Choroid plexus epithelial cell (primary cell): ENCODE results near the gene CYP1B1.
"Not testable (repeated sequence)": the region's sequence is repeated elsewhere in the genome, so short reads cannot be mapped to it uniquely, and the experiment has no call there.

Experiments
- DNase-seq: peaks from one replicate; pipeline ENCODE4 v3.0.0-alpha.2; 2010; ENCODE audit warnings: low read depth
- H3K4me3 ChIP-seq: 2 replicates; pipeline ENCODE4 v1.5.1; 2011; ENCODE audit warnings: low read depth, mild to moderate bottlenecking, control low read depth, low read length, moderate library complexity
- TF ChIP-seq, protein P1 (sequence below): conservative IDR thresholded peaks from 2 replicates; pipeline ENCODE4 v1.5.1; 2011; ENCODE audit warnings: low read depth, mild to moderate bottlenecking, control low read depth, inconsistent platforms, low read length, moderate library complexity

The CYP1B1 gene

DNA sequence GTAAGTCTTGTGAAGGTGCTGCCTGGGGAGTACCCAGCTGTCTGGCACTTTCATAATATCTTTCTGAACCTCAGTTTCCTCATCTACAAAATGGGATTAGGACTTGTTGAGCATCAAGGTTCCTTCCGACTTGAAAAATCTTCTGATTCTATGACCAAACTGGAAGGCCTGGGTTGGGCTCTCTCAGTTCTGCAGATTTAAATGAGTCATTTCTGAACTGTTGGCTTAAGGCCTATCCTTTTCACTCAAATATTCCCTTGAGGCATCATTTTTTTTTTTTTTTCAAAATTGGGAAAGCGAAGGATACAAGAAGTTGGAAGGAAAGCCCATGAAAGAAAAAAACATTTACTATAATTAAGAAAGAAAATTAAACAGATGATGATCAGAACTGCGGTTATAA is 40.8 kb upstream of the CYP1B1 start:
- no peak overlapping the region for H3K4me3 ChIP-seq
- DNase-seq: peak; percentile 84
- TF ChIP-seq, protein P1, sequence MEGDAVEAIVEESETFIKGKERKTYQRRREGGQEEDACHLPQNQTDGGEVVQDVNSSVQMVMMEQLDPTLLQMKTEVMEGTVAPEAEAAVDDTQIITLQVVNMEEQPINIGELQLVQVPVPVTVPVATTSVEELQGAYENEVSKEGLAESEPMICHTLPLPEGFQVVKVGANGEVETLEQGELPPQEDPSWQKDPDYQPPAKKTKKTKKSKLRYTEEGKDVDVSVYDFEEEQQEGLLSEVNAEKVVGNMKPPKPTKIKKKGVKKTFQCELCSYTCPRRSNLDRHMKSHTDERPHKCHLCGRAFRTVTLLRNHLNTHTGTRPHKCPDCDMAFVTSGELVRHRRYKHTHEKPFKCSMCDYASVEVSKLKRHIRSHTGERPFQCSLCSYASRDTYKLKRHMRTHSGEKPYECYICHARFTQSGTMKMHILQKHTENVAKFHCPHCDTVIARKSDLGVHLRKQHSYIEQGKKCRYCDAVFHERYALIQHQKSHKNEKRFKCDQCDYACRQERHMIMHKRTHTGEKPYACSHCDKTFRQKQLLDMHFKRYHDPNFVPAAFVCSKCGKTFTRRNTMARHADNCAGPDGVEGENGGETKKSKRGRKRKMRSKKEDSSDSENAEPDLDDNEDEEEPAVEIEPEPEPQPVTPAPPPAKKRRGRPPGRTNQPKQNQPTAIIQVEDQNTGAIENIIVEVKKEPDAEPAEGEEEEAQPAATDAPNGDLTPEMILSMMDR: no peak

DNA sequence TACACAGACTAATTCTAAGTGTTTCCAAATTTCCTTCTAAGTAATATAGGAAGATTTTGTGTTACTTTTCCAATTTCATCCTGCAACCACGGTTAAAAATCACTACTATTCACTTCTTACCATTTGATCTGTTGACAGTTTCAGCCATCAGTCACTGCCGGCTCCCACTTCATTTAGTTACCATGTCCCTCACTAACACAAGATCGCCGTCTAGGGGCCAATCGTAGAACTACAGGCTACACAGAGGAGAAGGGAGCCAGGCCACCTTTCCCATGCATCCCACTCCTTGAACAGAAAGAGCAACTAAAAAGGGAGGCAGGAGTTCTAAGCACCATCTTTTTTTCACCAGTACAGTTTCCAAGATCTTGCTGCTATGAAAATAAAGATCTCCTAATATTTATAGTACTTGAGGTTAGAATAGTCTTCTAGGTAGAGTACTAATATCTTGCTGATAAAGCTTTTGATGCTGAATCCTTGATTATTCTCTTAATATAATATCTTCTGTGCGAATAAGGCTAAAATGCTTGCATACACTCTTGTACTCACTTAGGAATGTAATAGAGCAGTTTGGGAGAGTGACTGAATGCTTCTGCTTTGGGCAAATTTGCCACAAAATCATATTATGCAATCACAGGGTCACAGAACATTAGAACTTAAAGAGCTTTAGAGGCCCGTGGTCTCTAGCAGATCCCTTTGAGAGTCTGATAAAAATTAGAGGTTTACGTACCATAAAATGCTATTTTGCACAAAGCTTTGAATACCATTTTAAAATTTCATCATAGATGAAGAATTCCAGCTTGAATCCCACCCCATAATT is 39.5 kb upstream of the CYP1B1 start:
- peak; percentile 90 for DNase-seq
- H3K4me3 ChIP-seq: no peak overlapping the region
- TF ChIP-seq, protein P1: peak; percentile 100

DNA sequence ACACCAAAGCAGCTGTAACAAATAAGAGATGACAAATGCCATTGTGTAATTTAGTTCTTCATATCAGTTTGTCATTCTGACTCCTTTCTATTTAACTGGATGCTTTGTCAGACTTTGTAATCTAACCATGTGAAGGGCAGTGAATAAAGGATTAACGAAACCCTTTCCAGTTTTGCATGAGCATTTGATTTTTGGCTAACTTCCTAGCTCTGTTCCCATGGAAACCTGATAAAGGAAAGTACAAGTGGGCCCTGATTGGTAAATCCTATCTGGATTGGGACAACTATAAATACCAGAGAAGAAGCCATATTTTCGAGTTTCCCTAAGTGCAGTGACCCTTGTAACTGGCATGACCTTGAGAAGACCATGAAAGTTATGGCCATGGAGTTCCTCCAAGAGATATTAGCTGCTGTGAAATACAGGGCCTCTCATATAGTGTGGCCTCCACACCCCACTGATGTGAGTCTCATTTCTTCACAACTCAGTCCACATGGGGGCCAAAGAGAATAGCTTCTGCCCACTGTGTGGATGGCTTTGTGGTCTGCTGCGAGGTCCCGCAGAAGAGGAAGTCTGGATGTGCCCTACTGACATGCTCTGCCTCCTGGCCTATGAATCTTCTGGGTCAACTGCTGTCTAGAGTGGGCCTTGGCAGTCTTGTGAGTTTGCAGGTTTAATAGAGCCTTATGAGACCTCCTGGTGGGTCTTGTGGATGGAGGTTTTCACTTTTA is 38.2 kb upstream of the CYP1B1 start:
- H3K4me3 ChIP-seq: no peak overlapping the region
- TF ChIP-seq, protein P1: no peak
- DNase-seq: peak; percentile 89

DNA sequence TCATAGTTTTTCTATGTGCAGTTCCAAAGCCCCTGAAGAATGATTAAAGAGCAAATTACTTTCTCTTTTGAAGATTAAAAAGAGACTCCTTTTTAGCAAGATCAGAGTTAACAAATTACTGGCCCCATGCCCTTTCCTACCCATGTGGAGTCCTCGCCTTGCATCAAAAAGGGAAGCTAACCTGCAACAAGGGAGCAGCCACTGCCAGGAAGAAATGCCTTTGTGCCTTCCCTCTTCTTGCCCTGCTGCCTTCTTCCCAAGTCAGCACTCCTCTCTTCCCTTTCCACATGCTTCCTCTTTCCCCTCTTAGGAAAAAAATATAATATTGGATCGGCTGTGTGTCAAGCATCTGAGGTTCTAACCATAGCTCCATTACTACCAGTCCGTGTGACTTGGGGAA is 37.1 kb upstream of the CYP1B1 start:
- H3K4me3 ChIP-seq: no peak overlapping the region
- TF ChIP-seq, protein P1: no peak
- no peak for DNase-seq

DNA sequence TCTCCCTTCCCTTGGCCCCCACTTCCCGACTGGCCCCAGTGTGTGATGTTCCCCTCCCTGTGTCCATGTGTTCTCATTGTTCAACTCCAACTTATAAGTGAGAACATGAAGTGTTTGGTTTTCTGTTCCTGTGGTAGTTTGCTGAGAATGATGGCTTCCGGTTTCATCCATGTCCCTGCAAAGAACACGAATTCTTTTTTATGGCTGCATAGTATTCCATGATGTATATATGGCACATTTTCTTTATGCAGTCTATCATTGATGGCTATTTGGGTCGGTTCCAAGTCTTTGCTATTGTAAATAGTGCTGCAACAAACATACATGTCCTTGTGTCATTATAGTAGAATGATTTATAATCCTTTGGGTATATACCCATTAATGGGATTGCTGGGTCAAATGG is 35.4 kb upstream of the CYP1B1 start:
- not testable (repeated sequence) for H3K4me3 ChIP-seq, DNase-seq

DNA sequence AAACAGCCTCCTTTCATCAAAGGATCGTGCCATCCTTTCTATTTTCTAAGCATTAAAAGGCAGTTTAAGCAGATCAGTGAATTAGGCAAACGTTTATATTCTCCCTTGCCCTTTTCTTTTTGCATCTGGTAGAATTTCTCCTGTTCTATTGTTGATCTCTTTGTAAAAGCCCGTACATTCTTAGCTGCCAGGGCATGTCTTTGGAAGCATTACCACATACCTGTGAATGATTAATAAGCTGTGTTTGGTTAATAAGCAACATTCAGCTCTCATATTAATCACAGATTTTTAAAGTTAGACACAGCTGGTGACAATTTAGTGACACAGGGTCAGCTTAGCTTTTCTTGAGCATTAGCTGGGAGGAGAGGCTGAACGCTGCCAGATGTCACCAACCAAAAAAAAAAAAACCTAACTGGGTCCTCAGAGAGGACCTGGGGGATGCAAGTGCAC is 33.8 kb upstream of the CYP1B1 start:
- TF ChIP-seq, protein P1: no peak
- no peak overlapping the region for H3K4me3 ChIP-seq
- no peak for DNase-seq

DNA sequence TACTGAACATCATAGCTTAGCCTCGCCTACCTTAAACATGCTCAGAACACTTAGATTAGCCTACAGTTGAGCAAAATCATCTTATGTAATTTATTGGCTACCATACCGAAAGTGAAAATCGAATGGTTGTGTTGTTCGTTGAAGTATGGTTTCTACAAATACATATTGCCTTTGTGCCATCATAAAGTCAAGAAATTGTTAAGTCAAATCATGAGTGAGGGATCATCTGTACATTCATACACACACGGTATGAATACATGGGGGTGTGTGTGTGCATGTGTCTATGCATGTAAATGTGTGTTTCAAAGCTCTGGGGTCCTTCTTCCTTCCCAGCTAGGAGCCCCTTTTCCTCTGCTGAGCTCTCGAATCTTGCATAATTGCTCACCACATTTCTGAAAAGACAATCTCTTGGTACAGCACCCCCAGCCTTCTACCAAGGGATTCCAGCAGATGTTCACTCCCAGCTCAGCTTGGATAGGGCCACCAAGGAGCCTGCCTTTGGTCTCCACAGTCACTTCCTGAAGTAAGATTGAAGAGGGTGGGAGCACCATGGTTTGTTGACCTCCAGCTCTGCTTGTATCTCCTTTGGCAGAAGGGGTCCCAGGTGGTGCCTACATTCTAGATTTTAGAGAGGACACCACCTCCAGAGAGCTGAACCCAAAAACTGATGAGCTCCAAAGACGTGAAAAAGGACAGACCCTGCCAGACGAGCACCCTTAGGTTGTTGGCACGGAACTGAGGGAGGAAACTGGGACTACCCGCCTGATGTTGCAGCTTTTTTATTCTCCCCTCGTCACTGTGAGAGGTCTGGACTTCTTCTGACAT is 33.2 kb upstream of the CYP1B1 start:
- no peak overlapping the region for H3K4me3 ChIP-seq
- TF ChIP-seq, protein P1: no peak
- no peak for DNase-seq
